ENCODE data around the gene ZNF774.
"Not testable (repeated sequence)": the region's sequence is repeated elsewhere in the genome, so short reads cannot be mapped to it uniquely, and the experiment has no call there.

Gene ZNF774

DNA sequence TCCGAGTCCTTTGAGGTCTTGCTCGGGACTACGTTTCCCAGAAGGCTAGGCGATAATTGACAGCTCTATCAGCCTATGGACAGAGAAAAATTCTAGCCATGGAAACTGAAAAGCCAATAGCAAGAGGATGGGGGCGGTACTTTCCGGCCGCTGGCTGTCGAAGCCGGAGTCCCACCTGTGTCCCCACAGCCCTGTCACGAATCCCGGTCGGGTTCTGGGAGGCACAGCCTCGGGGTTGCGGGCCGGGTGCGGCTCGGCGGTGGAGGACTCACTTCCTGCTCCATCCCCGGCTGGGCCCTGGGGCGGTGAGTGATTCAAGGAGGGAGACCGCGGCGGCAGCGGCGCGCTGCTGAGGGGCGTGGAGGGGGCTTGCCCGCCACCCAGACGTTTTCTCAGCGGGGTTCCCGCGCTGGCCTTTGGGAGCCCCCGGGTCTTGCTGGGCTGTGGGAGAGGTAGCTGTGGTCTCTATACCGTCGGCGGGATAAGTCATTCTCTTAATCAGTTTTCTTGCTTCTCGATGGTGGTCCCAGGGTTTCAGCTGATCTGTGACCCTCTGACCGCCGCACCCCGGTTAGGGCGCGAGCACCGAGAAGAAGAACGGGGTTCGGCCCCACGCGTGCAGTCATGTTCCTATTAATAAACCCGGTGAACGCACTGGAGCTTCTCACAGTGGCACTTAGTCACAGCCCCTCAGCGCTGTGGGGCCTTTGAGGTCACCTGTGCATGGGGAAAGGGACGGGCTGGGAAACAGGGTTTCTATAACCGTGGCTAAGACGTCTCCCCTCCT is at the start of gene ZNF774:
ZNF774 (plus strand) TSS at position 178 of the 787 bp plus-strand sequence. CDS start 2,377 bp downstream, outside the sequence.
- Histone ChIP-seq H3K4me3 (ENCODE audit: low read length) (peak within 1 kb of the TSS; percentile 92), H3K9ac (ENCODE audit: low read length) (peak within 1 kb of the TSS; percentile 72), H3K36me3 (ENCODE audit: control insufficient read depth, insufficient read depth, low read length, severe bottlenecking) (no peaks in the 10 kb centered on the region), H3K9me3 (ENCODE audit: control insufficient read depth, low read length) (no peaks in the 10 kb centered on the region), H3K4me1 (ENCODE audit: control insufficient read depth, insufficient read depth, low read length) (no peaks in the 10 kb centered on the region), H3K27me3 (replicated peaks; ENCODE audit: control insufficient read depth, insufficient read depth, low read length) (no peaks in the 10 kb centered on the region)
- peak; percentile 98 for DNase-seq (ENCODE audit: low read depth)

DNA sequence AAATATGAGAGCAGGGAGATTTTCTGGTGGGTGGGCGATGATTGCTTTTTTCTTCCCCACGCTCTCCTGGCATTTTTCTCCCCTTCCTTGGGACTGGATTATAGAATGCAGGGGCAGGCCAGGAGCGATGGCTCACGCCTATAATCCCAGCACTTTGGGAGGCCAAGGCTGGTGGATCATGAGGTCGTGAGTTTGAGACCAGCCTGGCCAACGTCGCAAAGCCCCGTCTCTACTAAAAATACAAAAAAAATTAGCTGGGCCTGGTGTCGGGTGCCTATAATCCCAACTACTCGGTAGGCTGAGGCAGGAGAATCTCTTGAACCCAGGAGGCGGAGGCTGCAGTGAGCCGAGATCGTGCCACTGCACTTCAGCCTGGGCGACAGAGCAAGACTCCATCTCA is 46.7 kb upstream of the ZNF774 start:
- H3K27me3 ChIP-seq (replicated peaks; ENCODE audit: control insufficient read depth, insufficient read depth, low read length); H3K9me3 ChIP-seq (ENCODE audit: control insufficient read depth, low read length); H3K4me3 ChIP-seq (ENCODE audit: low read length); DNase-seq (ENCODE audit: low read depth); H3K36me3 ChIP-seq (ENCODE audit: control insufficient read depth, insufficient read depth, low read length, severe bottlenecking); H3K9ac ChIP-seq (ENCODE audit: low read length): not testable (repeated sequence)
- peaks cover 23% of the 10 kb centered on the region for H3K4me1 ChIP-seq (ENCODE audit: control insufficient read depth, insufficient read depth, low read length)

- H3K27me3 ChIP-seq (replicated peaks; ENCODE audit: control insufficient read depth, insufficient read depth, low read length): no peaks in the 10 kb centered on the region
- H3K4me3 ChIP-seq (ENCODE audit: low read length): no peak overlapping the region
- no peaks in the 10 kb centered on the region for H3K9me3 ChIP-seq (ENCODE audit: control insufficient read depth, low read length)
- peaks cover 23% of the 10 kb centered on the region for H3K4me1 ChIP-seq (ENCODE audit: control insufficient read depth, insufficient read depth, low read length)
- H3K36me3 ChIP-seq (ENCODE audit: control insufficient read depth, insufficient read depth, low read length, severe bottlenecking): no peaks in the 10 kb centered on the region
- DNase-seq (ENCODE audit: low read depth): no peak
- H3K9ac ChIP-seq (ENCODE audit: low read length): no peak overlapping the region
Measured at GRCh38 chr15:90305932-90306331, 46.2 kb upstream of the ZNF774 start.

GRCh38 chr15:90306560-90306959 is 45.5 kb upstream of the ZNF774 start:
- no peak overlapping the region for H3K4me3 ChIP-seq (ENCODE audit: low read length)

GRCh38 chr15:90307661-90308060 is 44.4 kb upstream of the ZNF774 start:
- Histone ChIP-seq H3K9me3 (ENCODE audit: control insufficient read depth, low read length) (no peaks in the 10 kb centered on the region), H3K9ac (ENCODE audit: low read length) (no peak overlapping the region), H3K4me3 (ENCODE audit: low read length) (no peak overlapping the region), H3K4me1 (ENCODE audit: control insufficient read depth, insufficient read depth, low read length) (peaks cover 12% of the 10 kb centered on the region), H3K36me3 (ENCODE audit: control insufficient read depth, insufficient read depth, low read length, severe bottlenecking) (no peaks in the 10 kb centered on the region), H3K27me3 (replicated peaks; ENCODE audit: control insufficient read depth, insufficient read depth, low read length) (no peaks in the 10 kb centered on the region)
- DNase-seq (ENCODE audit: low read depth): no peak

More at GRCh38 chr15:90306560-90306959, 45.5 kb upstream of the ZNF774 start:
- Histone ChIP-seq H3K36me3 (ENCODE audit: control insufficient read depth, insufficient read depth, low read length, severe bottlenecking) (no peaks in the 10 kb centered on the region), H3K27me3 (replicated peaks; ENCODE audit: control insufficient read depth, insufficient read depth, low read length) (no peaks in the 10 kb centered on the region), H3K9ac (ENCODE audit: low read length) (no peak overlapping the region), H3K4me1 (ENCODE audit: control insufficient read depth, insufficient read depth, low read length) (peaks cover 18% of the 10 kb centered on the region), H3K9me3 (ENCODE audit: control insufficient read depth, low read length) (no peaks in the 10 kb centered on the region)
- no peak for DNase-seq (ENCODE audit: low read depth)

- Histone ChIP-seq H3K4me3 (ENCODE audit: low read length) (no peak overlapping the region), H3K4me1 (ENCODE audit: control insufficient read depth, insufficient read depth, low read length) (peaks cover 12% of the 10 kb centered on the region), H3K9me3 (ENCODE audit: control insufficient read depth, low read length) (no peaks in the 10 kb centered on the region), H3K36me3 (ENCODE audit: control insufficient read depth, insufficient read depth, low read length, severe bottlenecking) (no peaks in the 10 kb centered on the region), H3K27me3 (replicated peaks; ENCODE audit: control insufficient read depth, insufficient read depth, low read length) (no peaks in the 10 kb centered on the region), H3K9ac (ENCODE audit: low read length) (no peak overlapping the region)
- DNase-seq (ENCODE audit: low read depth): no peak
Measured at GRCh38 chr15:90309020-90309419, 43.1 kb upstream of the ZNF774 start.

GRCh38 chr15:90315278-90315982 is 36.7 kb upstream of the ZNF774 start:
- Histone ChIP-seq H3K9ac (ENCODE audit: low read length) (no peak overlapping the region), H3K9me3 (ENCODE audit: control insufficient read depth, low read length) (no peaks in the 10 kb centered on the region), H3K4me1 (ENCODE audit: control insufficient read depth, insufficient read depth, low read length) (peaks cover 12% of the 10 kb centered on the region), H3K27me3 (replicated peaks; ENCODE audit: control insufficient read depth, insufficient read depth, low read length) (no peaks in the 10 kb centered on the region), H3K36me3 (ENCODE audit: control insufficient read depth, insufficient read depth, low read length, severe bottlenecking) (no peaks in the 10 kb centered on the region), H3K4me3 (ENCODE audit: low read length) (no peak overlapping the region)
- peak; percentile 69 for DNase-seq (ENCODE audit: low read depth)

GRCh38 chr15:90316139-90316538 is 35.9 kb upstream of the ZNF774 start:
- H3K4me3 ChIP-seq (ENCODE audit: low read length): no peak overlapping the region
- no peak for DNase-seq (ENCODE audit: low read depth)
- peaks cover 12% of the 10 kb centered on the region for H3K4me1 ChIP-seq (ENCODE audit: control insufficient read depth, insufficient read depth, low read length)
- no peaks in the 10 kb centered on the region for H3K36me3 ChIP-seq (ENCODE audit: control insufficient read depth, insufficient read depth, low read length, severe bottlenecking)
- no peak overlapping the region for H3K9ac ChIP-seq (ENCODE audit: low read length)
- H3K27me3 ChIP-seq (replicated peaks; ENCODE audit: control insufficient read depth, insufficient read depth, low read length): no peaks in the 10 kb centered on the region
- no peaks in the 10 kb centered on the region for H3K9me3 ChIP-seq (ENCODE audit: control insufficient read depth, low read length)

- H3K36me3 ChIP-seq (ENCODE audit: control insufficient read depth, insufficient read depth, low read length, severe bottlenecking): no peaks in the 10 kb centered on the region
- no peaks in the 10 kb centered on the region for H3K9me3 ChIP-seq (ENCODE audit: control insufficient read depth, low read length)
- no peak for DNase-seq (ENCODE audit: low read depth)
- no peaks in the 10 kb centered on the region for H3K27me3 ChIP-seq (replicated peaks; ENCODE audit: control insufficient read depth, insufficient read depth, low read length)
- H3K4me3 ChIP-seq (ENCODE audit: low read length): no peak overlapping the region
- H3K9ac ChIP-seq (ENCODE audit: low read length): no peak overlapping the region
- H3K4me1 ChIP-seq (ENCODE audit: control insufficient read depth, insufficient read depth, low read length): peaks cover 12% of the 10 kb centered on the region
Measured at GRCh38 chr15:90318591-90318990, 33.5 kb upstream of the ZNF774 start.

GRCh38 chr15:90320062-90320884 is 31.8 kb upstream of the ZNF774 start:
- Histone ChIP-seq H3K27me3 (replicated peaks; ENCODE audit: control insufficient read depth, insufficient read depth, low read length) (no peaks in the 10 kb centered on the region), H3K9me3 (ENCODE audit: control insufficient read depth, low read length) (no peaks in the 10 kb centered on the region), H3K4me1 (ENCODE audit: control insufficient read depth, insufficient read depth, low read length) (peaks cover 12% of the 10 kb centered on the region), H3K9ac (ENCODE audit: low read length) (peak overlapping the region; percentile 63), H3K36me3 (ENCODE audit: control insufficient read depth, insufficient read depth, low read length, severe bottlenecking) (no peaks in the 10 kb centered on the region), H3K4me3 (ENCODE audit: low read length) (no peak overlapping the region)
- DNase-seq (ENCODE audit: low read depth): peak; percentile 96

DNA sequence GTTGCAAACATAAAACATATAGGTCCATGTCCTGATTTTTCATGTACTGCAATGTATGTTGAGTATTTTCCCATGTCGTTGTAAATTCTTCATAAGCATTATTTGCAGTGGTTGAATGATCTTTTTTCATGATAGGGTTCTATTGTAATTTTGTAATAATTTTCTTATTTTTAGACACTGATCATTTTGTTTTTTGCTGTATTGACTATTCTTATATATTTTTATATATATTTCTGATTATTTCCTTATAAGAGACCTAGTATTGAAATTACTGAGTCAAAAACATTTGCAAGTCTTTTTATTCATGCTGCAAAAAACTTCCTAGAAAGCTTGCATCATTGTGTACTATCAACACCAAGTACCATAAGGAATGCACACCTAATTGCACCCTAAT is 31.2 kb upstream of the ZNF774 start:
- Histone ChIP-seq H3K36me3 (ENCODE audit: control insufficient read depth, insufficient read depth, low read length, severe bottlenecking) (no peaks in the 10 kb centered on the region), H3K9me3 (ENCODE audit: control insufficient read depth, low read length) (no peaks in the 10 kb centered on the region), H3K4me1 (ENCODE audit: control insufficient read depth, insufficient read depth, low read length) (peaks cover 7% of the 10 kb centered on the region), H3K27me3 (replicated peaks; ENCODE audit: control insufficient read depth, insufficient read depth, low read length) (no peaks in the 10 kb centered on the region), H3K4me3 (ENCODE audit: low read length) (no peak overlapping the region), H3K9ac (ENCODE audit: low read length) (no peak overlapping the region)
- DNase-seq (ENCODE audit: low read depth): no peak

Measured in adipocyte (in vitro differentiated cells).